NT2/D1 (cell line): Measurements from ENCODE around the gene EGFR.

Experiments used
- DNase-seq: peaks from one replicate; pipeline ENCODE4 v3.0.0-alpha.2; 2011; ENCODE audit warnings: low read depth, low spot score
- H3K27me3 ChIP-seq: 2 replicates; pipeline ENCODE4 v1.6.0; 2011; ENCODE audit warnings: mild to moderate bottlenecking; ENCODE audit not compliant: insufficient read length, insufficient read depth
- H3K36me3 ChIP-seq: 2 replicates; pipeline ENCODE4 v1.6.1; 2011; ENCODE audit warnings: mild to moderate bottlenecking, low read length, mixed read lengths; ENCODE audit not compliant: insufficient read depth, insufficient read length
- H3K4me1 ChIP-seq: 2 replicates; pipeline ENCODE4 v1.5.1; 2011; ENCODE audit not compliant: insufficient read depth, insufficient read length
- H3K4me3 ChIP-seq: 2 replicates; pipeline ENCODE4 v1.5.1; 2011; ENCODE audit warnings: low read depth; ENCODE audit not compliant: insufficient read length
- H3K9ac ChIP-seq: 2 replicates; pipeline ENCODE4 v1.6.0; 2011; ENCODE audit warnings: low read depth; ENCODE audit not compliant: insufficient read length
- H3K9me3 ChIP-seq: 2 replicates; pipeline ENCODE4 v1.5.1; 2011; ENCODE audit warnings: mild to moderate bottlenecking, low read length; ENCODE audit not compliant: insufficient read depth
- SUZ12 ChIP-seq: IDR thresholded peaks from 2 replicates; pipeline ENCODE4 v1.6.1; 2011; ENCODE audit not compliant: insufficient read length, insufficient read depth; ENCODE audit errors: extremely low read depth
- YY1 ChIP-seq: IDR thresholded peaks from 2 replicates; pipeline ENCODE4 v1.6.1; 2011; ENCODE audit not compliant: insufficient read length, insufficient read depth
- ZNF274 ChIP-seq: IDR thresholded peaks from 2 replicates; pipeline ENCODE4 v1.6.1; 2011; ENCODE audit warnings: mild to moderate bottlenecking, low read depth, low read length

EGFR gene

GRCh38 chr7:54995166-54995565, 23.7 kb upstream of the EGFR start:
- Histone ChIP-seq H3K9me3 (no peaks in the 10 kb centered on the region), H3K27me3 (no peaks in the 10 kb centered on the region), H3K36me3 (no peaks in the 10 kb centered on the region), H3K9ac (no peak overlapping the region), H3K4me1 (no peaks in the 10 kb centered on the region), H3K4me3 (no peak overlapping the region)
- no peak for DNase-seq
- no peak for TF ChIP-seq ZNF274
- TF ChIP-seq YY1: no peak
- TF ChIP-seq SUZ12: no peak

DNA sequence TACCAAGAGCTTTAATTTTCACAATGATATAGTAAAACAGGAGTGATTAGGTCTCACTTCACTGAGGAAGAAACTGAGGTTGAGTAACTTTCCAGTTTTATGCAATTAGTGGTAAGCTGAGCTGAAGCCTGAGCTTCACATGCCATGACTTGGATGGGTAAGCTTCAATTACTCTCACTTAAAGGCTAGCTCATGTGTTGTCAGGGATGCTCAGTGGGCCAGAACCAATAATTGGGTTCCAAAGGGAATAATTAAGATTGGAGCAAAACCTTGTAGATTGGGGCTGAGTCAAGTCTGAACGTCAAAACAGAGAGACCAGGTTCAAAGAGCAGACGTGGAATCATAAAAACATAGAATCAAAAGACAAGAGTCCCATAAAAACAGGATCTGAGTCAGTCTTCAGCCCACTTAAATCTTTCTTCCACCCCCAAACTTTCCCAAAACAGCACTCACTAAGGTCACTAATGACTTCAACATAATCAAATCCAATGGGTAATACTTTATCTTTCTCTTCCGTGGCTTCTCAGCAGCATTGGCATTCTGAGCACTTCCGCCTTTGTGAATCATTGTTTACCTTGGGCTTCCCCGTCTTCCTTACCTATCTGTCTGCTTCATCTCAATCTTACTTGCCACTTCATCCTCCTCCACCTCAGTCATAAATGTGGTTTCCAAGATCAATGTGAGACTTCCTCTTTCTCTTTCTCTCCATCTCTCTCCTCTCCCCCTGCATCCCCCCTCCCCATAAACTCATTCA, 23.0 kb upstream of the EGFR start:
- no peaks in the 10 kb centered on the region for H3K27me3 ChIP-seq
- no peaks in the 10 kb centered on the region for H3K9me3 ChIP-seq
- no peak overlapping the region for H3K9ac ChIP-seq
- H3K4me1 ChIP-seq: no peaks in the 10 kb centered on the region
- no peaks in the 10 kb centered on the region for H3K36me3 ChIP-seq
- DNase-seq: no peak
- no peak overlapping the region for H3K4me3 ChIP-seq
- no peak for TF ChIP-seq SUZ12

GRCh38 chr7:54996391-54996790, 22.4 kb upstream of the EGFR start:
- Histone ChIP-seq H3K4me3 (no peak overlapping the region), H3K9me3 (no peaks in the 10 kb centered on the region), H3K4me1 (no peaks in the 10 kb centered on the region), H3K9ac (no peak overlapping the region), H3K27me3 (no peaks in the 10 kb centered on the region), H3K36me3 (no peaks in the 10 kb centered on the region)
- DNase-seq: no peak
- no peak for TF ChIP-seq YY1
- no peak for TF ChIP-seq ZNF274
- no peak for TF ChIP-seq SUZ12

DNA sequence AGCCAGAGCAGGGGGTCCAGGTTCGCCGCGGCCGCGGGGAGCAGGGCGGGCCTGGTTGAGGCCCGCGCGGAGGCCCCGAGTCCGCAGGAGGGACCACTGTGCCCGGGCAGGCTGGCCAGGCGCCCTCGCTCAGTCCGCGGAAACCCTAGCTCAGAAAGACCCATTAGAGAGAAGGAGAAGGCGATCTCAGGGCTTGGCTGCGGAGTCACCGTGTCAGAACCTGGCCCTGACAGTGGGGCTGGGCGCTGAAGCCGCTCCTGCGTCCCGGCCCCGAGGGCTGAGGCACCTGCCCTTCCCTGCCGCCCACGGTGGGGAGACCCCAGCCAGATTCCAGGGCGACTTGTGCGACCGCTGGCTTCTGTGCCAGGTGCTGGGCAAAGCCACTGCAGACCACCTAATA, 14.2 kb upstream of the EGFR start:
- Histone ChIP-seq H3K9ac (no peak overlapping the region), H3K9me3 (no peaks in the 10 kb centered on the region), H3K27me3 (no peaks in the 10 kb centered on the region), H3K4me3 (no peak overlapping the region), H3K36me3 (no peaks in the 10 kb centered on the region), H3K4me1 (no peaks in the 10 kb centered on the region)
- TF ChIP-seq SUZ12: no peak
- no peak for TF ChIP-seq ZNF274
- no peak for TF ChIP-seq YY1
- DNase-seq: no peak

GRCh38 chr7:55005241-55005851, 13.5 kb upstream of the EGFR start:
- DNase-seq: no peak
- Histone ChIP-seq H3K4me1 (no peaks in the 10 kb centered on the region), H3K9me3 (no peaks in the 10 kb centered on the region), H3K36me3 (no peaks in the 10 kb centered on the region), H3K27me3 (no peaks in the 10 kb centered on the region), H3K4me3 (no peak overlapping the region), H3K9ac (peak overlapping the region; percentile 4)
- TF ChIP-seq SUZ12: no peak
- TF ChIP-seq ZNF274: no peak
- no peak for TF ChIP-seq YY1

GRCh38 chr7:55006499-55006898, 12.3 kb upstream of the EGFR start:
- Histone ChIP-seq H3K9me3 (no peaks in the 10 kb centered on the region), H3K27me3 (no peaks in the 10 kb centered on the region), H3K9ac (no peak overlapping the region), H3K36me3 (no peaks in the 10 kb centered on the region), H3K4me1 (no peaks in the 10 kb centered on the region), H3K4me3 (no peak overlapping the region)
- no peak for DNase-seq
- TF ChIP-seq SUZ12: no peak
- no peak for TF ChIP-seq ZNF274

- H3K4me1 ChIP-seq: no peaks in the 10 kb centered on the region
- no peak overlapping the region for H3K4me3 ChIP-seq
- TF ChIP-seq SUZ12: no peak
- TF ChIP-seq ZNF274: no peak
- TF ChIP-seq YY1: no peak
- H3K9ac ChIP-seq: no peak overlapping the region
- H3K27me3 ChIP-seq: peaks cover 28% of the 10 kb centered on the region
- H3K36me3 ChIP-seq: no peaks in the 10 kb centered on the region
- no peak for DNase-seq
- no peaks in the 10 kb centered on the region for H3K9me3 ChIP-seq
Measured at GRCh38 chr7:55013851-55014250, 5.0 kb upstream of the EGFR start.
